Coronary artery (tissue), 2 donors: ENCODE data around the gene RHOT1.

Experiments used
- DNase-seq: peaks from one replicate; pipeline ENCODE4 v3.0.0-alpha.2; 2017; ENCODE audit warnings: low spot score
- H3K27ac ChIP-seq, 2 donors: fragments of 200-600 bp; sonication (generic); one replicate each; pipeline ENCODE4 v1.5.1; 2016 to 2019
- H3K4me3 ChIP-seq: fragments of 200-600 bp; sonication (generic); 2 replicates; pipeline ENCODE4 v1.5.1; 2016; ENCODE audit warnings: mild to moderate bottlenecking, moderate library complexity
- CTCF ChIP-seq: fragments of 200-600 bp; sonication (generic); IDR thresholded peaks from one replicate; pipeline ENCODE4 v1.5.1; 2019; ENCODE audit warnings: antibody characterized with exemption

The RHOT1 gene

GRCh38 chr17:32211671-32212070 lies 69.4 kb downstream of the RHOT1 start:
- H3K4me3 ChIP-seq = no peak overlapping the region
- no peak for DNase-seq
- TF ChIP-seq CTCF = no peak
- no peak overlapping the region for H3K27ac ChIP-seq

GRCh38 chr17:32215696-32216095 lies 73.4 kb downstream of the RHOT1 start:
- H3K27ac ChIP-seq = no peak overlapping the region
- TF ChIP-seq CTCF = no peak
- DNase-seq = no peak
- no peak overlapping the region for H3K4me3 ChIP-seq

- DNase-seq = no peak
- no peak for TF ChIP-seq CTCF
- Histone ChIP-seq H3K4me3 (no peak overlapping the region), H3K27ac (no peak overlapping the region)
Measured at GRCh38 chr17:32222621-32223020, 80.3 kb downstream of the RHOT1 start.

GRCh38 chr17:32223703-32224102 lies 81.4 kb downstream of the RHOT1 start:
- Histone ChIP-seq H3K27ac (no peak overlapping the region), H3K4me3 (no peak overlapping the region)
- no peak for DNase-seq
- TF ChIP-seq CTCF = no peak

GRCh38 chr17:32226886-32227285 lies 84.6 kb downstream of the RHOT1 start:
- no peak for TF ChIP-seq CTCF
- no peak overlapping the region for H3K27ac ChIP-seq
- H3K4me3 ChIP-seq = no peak overlapping the region
- no peak for DNase-seq

GRCh38 chr17:32227910-32228309 lies 85.6 kb downstream of the RHOT1 start:
- DNase-seq = no peak
- H3K27ac ChIP-seq = no peak overlapping the region
- no peak for TF ChIP-seq CTCF
- no peak overlapping the region for H3K4me3 ChIP-seq

GRCh38 chr17:32235588-32235987 lies 93.3 kb downstream of the RHOT1 start:
- Histone ChIP-seq H3K4me3 (no peak overlapping the region), H3K27ac (no peak overlapping the region)
- no peak for TF ChIP-seq CTCF
- no peak for DNase-seq
